H1 (cell line): ENCODE results near the gene DUOXA1. TPM values are rescaled to one million over a fixed set of nuclear protein-coding genes. Genes with fewer than 3 reads are reported as not detected.

Source experiments
- CTCF ChIA-PET: fragments of 300-600 bp; sonication (Branson Sonifier 250); formaldehyde crosslinking; loops from one replicate; lab custom pipeline; 2021; ENCODE audit not compliant: partially characterized antibody; lab: Charles Lee
- POLR2A ChIA-PET: fragments of 300-600 bp; sonication (Branson Sonifier 250); formaldehyde crosslinking; loops from one replicate; lab custom pipeline; 2021; ENCODE audit warnings: inconsistent platforms; ENCODE audit not compliant: partially characterized antibody; lab: Charles Lee
- DNase-seq, 2 experiments: peaks; one replicate each; pipeline versions ENCODE4 v3.0.0 to v3.0.0-alpha.2; 2010 to 2022; ENCODE audit warnings: low spot score in 2 of 2, low read depth in 1 of 2, mixed read lengths in 1 of 2
- FAIRE-seq: peaks from 2 replicates; lab custom pipeline; 2011; peaks lifted over from hg19 to GRCh38; lab: Jason Lieb, UNC
- H2AFZ ChIP-seq: 2 replicates; pipeline ENCODE4 v1.8.1; 2012; ENCODE audit warnings: low read length, inconsistent platforms
- H2AK5ac ChIP-seq: 2 replicates; pipeline ENCODE4 v1.6.1; 2013; ENCODE audit warnings: low read depth, low read length
- H2BK120ac ChIP-seq: replicated peaks from 2 replicates; pipeline ENCODE3; 2013; ENCODE audit warnings: low read depth, low read length, inconsistent platforms
- H2BK12ac ChIP-seq: 2 replicates; pipeline ENCODE4 v1.6.1; 2013; ENCODE audit warnings: low read depth, low read length
- H2BK15ac ChIP-seq: 2 replicates; pipeline ENCODE4 v1.6.1; 2013; ENCODE audit warnings: low read length
- H2BK20ac ChIP-seq: 2 replicates; pipeline ENCODE4 v1.6.1; 2013; ENCODE audit warnings: low read length
- H2BK5ac ChIP-seq: 2 replicates; pipeline ENCODE4 v1.6.1; 2013; ENCODE audit warnings: low read depth, low read length
- H3K14ac ChIP-seq: 2 replicates; pipeline ENCODE4 v1.6.1; 2013; ENCODE audit warnings: inconsistent platforms; ENCODE audit not compliant: insufficient read length
- H3K18ac ChIP-seq: 2 replicates; pipeline ENCODE4 v1.6.1; 2013; ENCODE audit warnings: low read length; ENCODE audit errors: extremely low read depth
- H3K23ac ChIP-seq: 2 replicates; pipeline ENCODE4 v1.6.1; 2013; ENCODE audit warnings: inconsistent platforms; ENCODE audit not compliant: insufficient read length
- H3K23me2 ChIP-seq: 2 replicates; pipeline ENCODE4 v1.6.1; 2013; ENCODE audit warnings: low read depth, low read length
- H3K27ac ChIP-seq: 2 replicates; pipeline ENCODE4 v1.6.1; 2011; ENCODE audit warnings: low read depth, low read length, inconsistent platforms
- H3K27me3 ChIP-seq, 4 experiments: replicated peaks in 1 of 4; 1 replicate in 1 of 4; 2 replicates in 3 of 4; pipeline versions ENCODE4 v1.6.1 to v1.8.1; 2011 to 2013; ENCODE audit warnings: low read length in 3 of 4, mild to moderate bottlenecking in 3 of 4, inconsistent platforms in 2 of 4, mixed read lengths in 2 of 4, moderate library complexity in 1 of 4; ENCODE audit not compliant: control insufficient read depth in 3 of 4, insufficient read depth in 3 of 4; ENCODE audit errors: extremely low read depth in 1 of 4
- H3K36me3 ChIP-seq, 4 experiments: 2 replicates each; pipeline versions ENCODE4 v1.6.1 to v1.8.1; 2011 to 2013; ENCODE audit warnings: mild to moderate bottlenecking in 4 of 4, low read length in 3 of 4, moderate library complexity in 2 of 4, control low read depth in 1 of 4, inconsistent platforms in 1 of 4; ENCODE audit not compliant: insufficient read depth in 4 of 4, control insufficient read depth in 2 of 4
- H3K4ac ChIP-seq: replicated peaks from 2 replicates; pipeline ENCODE3; 2013; ENCODE audit warnings: low read length, low read depth, mixed read lengths, inconsistent platforms; ENCODE audit not compliant: insufficient read length
- H3K4me1 ChIP-seq, 4 experiments: replicated peaks in 1 of 4; 1 replicate in 1 of 4; 2 replicates in 3 of 4; pipeline versions ENCODE4 v1.6.1 to v1.8.1; 2011 to 2013; ENCODE audit warnings: low read length in 3 of 4, inconsistent platforms in 2 of 4, mixed read lengths in 1 of 4; ENCODE audit not compliant: insufficient read depth in 4 of 4, control insufficient read depth in 3 of 4
- H3K4me2 ChIP-seq, 2 experiments: 2 replicates each; pipeline versions ENCODE4 v1.6.1 to v1.8.1; 2011 to 2013; ENCODE audit warnings: low read depth in 2 of 2, low read length in 2 of 2, control low read depth in 1 of 2, inconsistent platforms in 1 of 2, mild to moderate bottlenecking in 1 of 2; ENCODE audit not compliant: insufficient read depth in 1 of 2
- H3K4me3 ChIP-seq, 4 experiments: fragments of 200-600, 300-600 bp in 1 of 4; sonication (generic), shearing (Covaris generic), sonication (Bioruptor Twin) in 1 of 4; 2 replicates each; pipeline versions ENCODE4 v1.5.1 to v1.8.1; 2011 to 2016; ENCODE audit warnings: low read length in 4 of 4, low read depth in 3 of 4, control low read depth in 2 of 4, inconsistent platforms in 2 of 4, mild to moderate bottlenecking in 2 of 4, mixed read lengths in 1 of 4, moderate library complexity in 1 of 4; ENCODE audit not compliant: insufficient read depth in 2 of 4; ENCODE audit errors: extremely low read depth in 1 of 4
- H3K56ac ChIP-seq: replicated peaks from 2 replicates; pipeline ENCODE3; 2013; ENCODE audit warnings: low read depth, mild to moderate bottlenecking, mixed read lengths, low read length, inconsistent platforms; ENCODE audit not compliant: insufficient read length
- H3K79me1 ChIP-seq: 2 replicates; pipeline ENCODE4 v1.6.1; 2013; ENCODE audit warnings: low read depth, low read length, control low read depth
- H3K79me2 ChIP-seq, 2 experiments: 2 replicates each; pipeline versions ENCODE4 v1.6.1 to v1.8.1; 2012 to 2013; ENCODE audit warnings: low read length in 2 of 2, mild to moderate bottlenecking in 2 of 2, inconsistent platforms in 1 of 2; ENCODE audit not compliant: insufficient read depth in 2 of 2, control insufficient read depth in 1 of 2
- H3K9ac ChIP-seq, 4 experiments: replicated peaks in 1 of 4; 1 replicate in 1 of 4; 2 replicates in 3 of 4; pipeline versions ENCODE4 v1.6.1 to v1.8.1; 2011 to 2013; ENCODE audit warnings: low read depth in 3 of 4, low read length in 3 of 4, control low read depth in 2 of 4, mild to moderate bottlenecking in 2 of 4, moderate library complexity in 2 of 4, inconsistent platforms in 1 of 4; ENCODE audit errors: extremely low read depth in 1 of 4
- H3K9me3 ChIP-seq, 2 experiments: 2 replicates each; pipeline versions ENCODE4 v1.6.1 to v1.8.1; 2012 to 2013; ENCODE audit warnings: mild to moderate bottlenecking in 2 of 2, moderate library complexity in 2 of 2, control low read depth in 1 of 2, inconsistent platforms in 1 of 2, low read depth in 1 of 2, low read length in 1 of 2, mixed read lengths in 1 of 2; ENCODE audit not compliant: insufficient read depth in 2 of 2
- H4K20me1 ChIP-seq, 2 experiments: replicated peaks in 1 of 2; 2 replicates each; pipeline versions ENCODE3 to v1.8.1; 2011 to 2013; ENCODE audit warnings: inconsistent platforms in 2 of 2, low read length in 2 of 2, mild to moderate bottlenecking in 1 of 2; ENCODE audit not compliant: insufficient read depth in 2 of 2, control insufficient read depth in 1 of 2
- H4K5ac ChIP-seq: 2 replicates; pipeline ENCODE4 v1.6.1; 2013; ENCODE audit warnings: low read length, low read depth, mixed read lengths, inconsistent platforms; ENCODE audit not compliant: insufficient read length
- H4K8ac ChIP-seq: 2 replicates; pipeline ENCODE4 v1.8.0; 2013; ENCODE audit warnings: mild to moderate bottlenecking, moderate library complexity, low read length, inconsistent platforms; ENCODE audit not compliant: insufficient read depth; ENCODE audit errors: extremely low read depth
- H4K91ac ChIP-seq: replicated peaks from 2 replicates; pipeline ENCODE3; 2013; ENCODE audit warnings: low read length, mixed read lengths, inconsistent platforms; ENCODE audit not compliant: insufficient read length
- BCL11A ChIP-seq, 2 experiments: IDR thresholded peaks; one replicate each; pipeline ENCODE4 v1.6.1; 2011; ENCODE audit warnings: low read depth in 2 of 2, low read length in 2 of 2, mild to moderate bottlenecking in 2 of 2
- CTBP2 ChIP-seq: IDR thresholded peaks from 2 replicates; pipeline ENCODE4 v1.7.0; 2011; ENCODE audit warnings: borderline replicate concordance, mild to moderate bottlenecking, moderate library complexity, mixed read lengths, low read length; ENCODE audit not compliant: insufficient read depth, insufficient read length
- E2F6 ChIP-seq: IDR thresholded peaks from 2 replicates; pipeline ENCODE4 v1.6.1; 2012; ENCODE audit warnings: inconsistent platforms
- JUND ChIP-seq: IDR thresholded peaks from 2 replicates; pipeline ENCODE4 v1.6.1; 2011; ENCODE audit warnings: mild to moderate bottlenecking, improper control_type of control experiment, low read length
- RXRA ChIP-seq: IDR thresholded peaks from 2 replicates; pipeline ENCODE4 v1.6.1; 2011; ENCODE audit warnings: low read depth, mild to moderate bottlenecking, low read length, moderate library complexity; ENCODE audit not compliant: insufficient read depth
- SIN3A ChIP-seq, 2 experiments: IDR thresholded peaks in 1 of 2; conservative IDR thresholded peaks in 1 of 2; 2 replicates each; pipeline ENCODE4 v1.6.1; 2011 to 2012; ENCODE audit warnings: low read length in 2 of 2, improper control_type of control experiment in 1 of 2, low read depth in 1 of 2, mild to moderate bottlenecking in 1 of 2
- SP4 ChIP-seq: IDR thresholded peaks from 2 replicates; pipeline ENCODE4 v1.6.1; 2012; ENCODE audit warnings: low read length, inconsistent platforms
- TAF7 ChIP-seq: optimal IDR thresholded peaks from 2 replicates; pipeline ENCODE3; 2011; ENCODE audit warnings: low read depth, mild to moderate bottlenecking, inconsistent platforms, low read length, moderate library complexity, borderline replicate concordance
- WGBS, 2 experiments: shearing (Covaris generic) in 1 of 2; methylation state at CpG; one replicate each; pipeline versions ENCODE4 v1.1.6 to v1.1.7; 2013 to 2015; ENCODE audit warnings: low lambda C conversion rate in 2 of 2, mixed read lengths in 2 of 2, inconsistent platforms in 1 of 2, low coverage in 1 of 2, missing lambda C conversion rate in 1 of 2; ENCODE audit not compliant: insufficient replicate concordance in 2 of 2, insufficient coverage in 1 of 2, insufficient read length in 1 of 2; ENCODE audit errors: extremely low coverage in 1 of 2, missing lambda C conversion rate in 1 of 2; 5-methylcytosine and 5-hydroxymethylcytosine counted together
- polyA plus RNA-seq, 7 experiments: library from polyadenylated mRNA; depleted of rRNA in 3 of 7; stranded (reverse) in 5 of 7; unstranded in 2 of 7; fragments of >200 nt in 5 of 7; fragments of 200-250 nt in 2 of 7; gene quantifications; 1 replicate in 5 of 7; 2 replicates in 1 of 7; 4 replicates in 1 of 7; pipeline versions ENCODE4 v1.2.1 to v1.2.3, GENCODE V29; 2011 to 2013; ENCODE audit warnings: missing spikeins in 2 of 7, mixed read lengths in 2 of 7
- total RNA-seq: library from RNA; stranded (reverse); fragmentation: NEBNext Ultra II Directional; extraction: Animal tissue kit (Norgen Biotek cat#: 25700); gene quantifications from 2 replicates; pipeline ENCODE4 v1.2.1, GENCODE V29; 2021

DUOXA1 gene
- total and polyA plus RNA-seq, 2 of the 8 experiments (the other 6 are each of a cell fraction or from before 2014, with no cell fraction given): 0.18 TPM; not detected in 1

- no peak overlapping the region for H2BK12ac ChIP-seq
- H2BK120ac ChIP-seq: no peak overlapping the region
- DNase-seq (no peak), FAIRE-seq (no peak)
- H3K23me2 ChIP-seq: no peaks in the 10 kb centered on the region
- no peak overlapping the region for H4K5ac ChIP-seq
- CTCF ChIA-PET: interaction anchor here (1.0 to 3.4 kb wide), 5 partner anchors 12 to 55 kb away, joined by 3 to 27 read pairs (median 6); no protein-coding TSS in a partner anchor
- no peak overlapping the region for H3K4ac ChIP-seq
- no peak overlapping the region for H3K56ac ChIP-seq
- H3K79me1 ChIP-seq: no peaks in the 10 kb centered on the region
- H3K79me2 ChIP-seq: no peaks in the 10 kb centered on the region
- H2AFZ ChIP-seq: no peak overlapping the region
- no peak for TF ChIP-seq E2F6
- TF ChIP-seq CTBP2: no peak
- no peak for TF ChIP-seq TAF7
- TF ChIP-seq BCL11A (IDR thresholded peaks at IDR 0.05; ENCODE audit: low read depth in 2 of 2, low read length in 2 of 2): no peak
- TF ChIP-seq SP4: no peak
- TF ChIP-seq JUND: no peak
- no peak for TF ChIP-seq SIN3A (conservative IDR thresholded peaks at IDR 0.05 in 1 of 2, IDR thresholded peaks at IDR 0.05 in 1 of 2; ENCODE audit: low read depth in 1 of 2, low read length in 2 of 2)
- TF ChIP-seq RXRA: no peak
- H4K20me1 ChIP-seq: no peaks in the 10 kb centered on the region
- no peak overlapping the region for H3K18ac ChIP-seq
- no peak overlapping the region for H2AK5ac ChIP-seq
- no peak overlapping the region for H2BK15ac ChIP-seq
- 84% methylated on average over 6 of the region's 6 CpGs; no CpG with 5 or more reads in 1 of the 2 experiments for WGBS, 2 experiments
- peaks cover 0 to 2% (median 0%) of the 10 kb centered on the region in 4 experiments; a peak in 2 of 7 replicates for H3K27me3 ChIP-seq
- H4K8ac ChIP-seq: no peak overlapping the region
- no peak overlapping the region for H3K23ac ChIP-seq
- no peak overlapping the region for H3K27ac ChIP-seq
- POLR2A ChIA-PET: interaction anchor here (1.1 to 1.6 kb wide), 5 partner anchors 8 to 36 kb away, joined by 3 to 6 read pairs (median 3); no protein-coding TSS in a partner anchor
- H3K4me1 ChIP-seq: no peaks in the 10 kb centered on the region; a peak in 1 of 7 replicates
- no peak overlapping the region for H3K4me3 ChIP-seq
- no peak overlapping the region for H3K4me2 ChIP-seq
- no peak overlapping the region for H3K14ac ChIP-seq
- H3K9ac ChIP-seq: no peak overlapping the region
- no peak overlapping the region for H2BK20ac ChIP-seq
- H2BK5ac ChIP-seq: no peak overlapping the region
- no peaks in the 10 kb centered on the region for H3K36me3 ChIP-seq
- no peaks in the 10 kb centered on the region for H3K9me3 ChIP-seq
- H4K91ac ChIP-seq: no peak overlapping the region
Observed at GRCh38 chr15:45150481-45150880, 20.8 kb upstream of the DUOXA1 start.
